Neural cell (in vitro differentiated cells): ENCODE data around the gene SNTA1. TPM values are rescaled to one million over a fixed set of nuclear protein-coding genes. Genes with fewer than 3 reads are reported as not detected.
"Not testable (repeated sequence)": the region's sequence is repeated elsewhere in the genome, so short reads cannot be mapped to it uniquely, and the experiment has no call there.

Experiments used
- H2AFZ ChIP-seq: fragments of 200-600, 300-800 bp; sonication (generic), shearing (Covaris generic); 2 replicates; pipeline ENCODE4 v1.6.0; 2014; ENCODE audit warnings: low read depth, mild to moderate bottlenecking, antibody characterized with exemption, low read length, moderate library complexity
- H3F3A ChIP-seq: fragments of 200-600 bp; shearing (Covaris generic); 2 replicates; pipeline ENCODE4 v1.6.1; 2016; ENCODE audit warnings: mild to moderate bottlenecking, moderate library complexity, mixed read lengths, antibody characterized with exemption, low read length; ENCODE audit not compliant: insufficient read depth, poor library complexity, severe bottlenecking
- H3K27ac ChIP-seq: fragments of 200-600, 300-800 bp; sonication (generic), shearing (Covaris generic); 2 replicates; pipeline ENCODE4 v1.5.1; 2014; ENCODE audit warnings: mild to moderate bottlenecking, low read length, moderate library complexity
- H3K27me3 ChIP-seq: fragments of 300-800, 200-600 bp; sonication (generic), shearing (Covaris generic); 2 replicates; pipeline ENCODE4 v1.6.0; 2014; ENCODE audit warnings: mild to moderate bottlenecking, low read depth, low read length, moderate library complexity; ENCODE audit not compliant: insufficient read depth
- H3K36me3 ChIP-seq: fragments of 300-800, 200-600 bp; sonication (generic), shearing (Covaris generic); 2 replicates; pipeline ENCODE4 v1.5.1; 2014; ENCODE audit warnings: mild to moderate bottlenecking, antibody characterized with exemption, low read length, moderate library complexity; ENCODE audit not compliant: insufficient read depth
- H3K4me2 ChIP-seq: fragments of 300-800, 200-600 bp; sonication (generic), shearing (Covaris generic); 2 replicates; pipeline ENCODE4 v1.6.0; 2014; ENCODE audit warnings: mild to moderate bottlenecking, low read length
- H3K4me3 ChIP-seq: fragments of 300-800, 200-600 bp; sonication (generic), shearing (Covaris generic); 2 replicates; pipeline ENCODE4 v1.5.1; 2014; ENCODE audit warnings: mild to moderate bottlenecking, low read length, moderate library complexity
- H3K79me2 ChIP-seq: fragments of 200-600 bp; shearing (Covaris generic); replicated peaks from 2 replicates; pipeline ENCODE4 v1.6.0; 2014; ENCODE audit warnings: mild to moderate bottlenecking, low read length, moderate library complexity; ENCODE audit not compliant: insufficient read depth
- H3K9ac ChIP-seq: fragments of 300-800, 200-600 bp; sonication (generic), shearing (Covaris generic); 2 replicates; pipeline ENCODE4 v1.6.1; 2016; ENCODE audit warnings: mild to moderate bottlenecking, low read length, mixed read lengths
- H3K9me2 ChIP-seq: fragments of 200-600 bp; shearing (Covaris generic); 2 replicates; pipeline ENCODE4 v1.6.1; 2016; ENCODE audit warnings: mild to moderate bottlenecking, low read length, mixed read lengths; ENCODE audit not compliant: insufficient read depth
- H3K9me3 ChIP-seq: fragments of 200-600, 300-800 bp; sonication (generic), shearing (Covaris generic); 2 replicates; pipeline ENCODE4 v1.6.1; 2016; ENCODE audit warnings: mild to moderate bottlenecking, mixed run types, low read length, moderate library complexity, mixed read lengths
- H4K20me1 ChIP-seq: fragments of 200-600 bp; shearing (Covaris generic); 2 replicates; pipeline ENCODE4 v1.6.1; 2016; ENCODE audit warnings: mild to moderate bottlenecking, mixed run types; ENCODE audit not compliant: insufficient read depth
- CTCF ChIP-seq: fragments of 450-650 bp; IDR thresholded peaks from 2 replicates; pipeline ENCODE4 v1.5.1; 2014; ENCODE audit warnings: antibody characterized with exemption, mild to moderate bottlenecking, moderate library complexity; ENCODE audit not compliant: poor library complexity, severe bottlenecking
- EP300 ChIP-seq: fragments of 450-650 bp; conservative IDR thresholded peaks from 2 replicates; pipeline ENCODE4 v1.6.1; 2014; ENCODE audit warnings: antibody characterized with exemption, mild to moderate bottlenecking, moderate library complexity; ENCODE audit not compliant: poor library complexity, severe bottlenecking
- EZH2 ChIP-seq: fragments of 200-600, 300-800 bp; shearing (Covaris generic), sonication (generic); IDR thresholded peaks from 2 replicates; pipeline ENCODE4 v1.6.1; 2014; ENCODE audit warnings: antibody characterized with exemption, low read length, borderline replicate concordance, mild to moderate bottlenecking; ENCODE audit not compliant: insufficient read depth, poor library complexity, severe bottlenecking
- MXI1 ChIP-seq: fragments of 450-650 bp; conservative IDR thresholded peaks from 2 replicates; pipeline ENCODE4 v1.6.1; 2014; ENCODE audit warnings: antibody characterized with exemption, mild to moderate bottlenecking; ENCODE audit not compliant: poor library complexity, severe bottlenecking
- POLR2AphosphoS5 ChIP-seq: IDR thresholded peaks from 2 replicates; pipeline ENCODE4 v1.6.1; 2012
- RAD21 ChIP-seq: fragments of 450-650 bp; conservative IDR thresholded peaks from 2 replicates; pipeline ENCODE4 v1.6.1; 2014; ENCODE audit warnings: antibody characterized with exemption, mild to moderate bottlenecking, moderate library complexity
- REST ChIP-seq: IDR thresholded peaks from 2 replicates; pipeline ENCODE4 v1.6.1; 2012; ENCODE audit warnings: borderline replicate concordance
- SMC3 ChIP-seq: fragments of 450-650 bp; conservative IDR thresholded peaks from 2 replicates; pipeline ENCODE4 v1.6.1; 2014; ENCODE audit warnings: antibody characterized with exemption, mild to moderate bottlenecking, moderate library complexity; ENCODE audit not compliant: poor library complexity
- TAF1 ChIP-seq: IDR thresholded peaks from 2 replicates; pipeline ENCODE4 v1.6.1; 2012; ENCODE audit warnings: low read depth
- polyA plus RNA-seq: library from polyadenylated mRNA; depleted of rRNA; stranded (reverse); fragments of >200 nt; gene quantifications from 2 replicates; pipeline ENCODE4 v1.2.3, GENCODE V29; 2014

The SNTA1 gene
- polyA plus RNA-seq, 1 donor from 2014 or later: 7.2 TPM

GRCh38 chr20:33431797-33432381, 11.7 kb downstream of the SNTA1 start:
- no peak overlapping the region for H2AFZ ChIP-seq
- H3K9me2 ChIP-seq: no peaks in the 10 kb centered on the region
- H3K4me3 ChIP-seq: no peak overlapping the region
- no peaks in the 10 kb centered on the region for H3K36me3 ChIP-seq
- no peaks in the 10 kb centered on the region for H3K9me3 ChIP-seq
- no peak for TF ChIP-seq TAF1
- TF ChIP-seq POLR2AphosphoS5: no peak
- TF ChIP-seq RAD21: no peak
- TF ChIP-seq EZH2: no peak
- no peak for TF ChIP-seq EP300
- TF ChIP-seq SMC3: no peak
- TF ChIP-seq REST: no peak
- TF ChIP-seq MXI1: no peak
- TF ChIP-seq CTCF: no peak
- H3K27ac ChIP-seq: no peak overlapping the region
- H3K79me2 ChIP-seq: no peaks in the 10 kb centered on the region
- H3K4me2 ChIP-seq: no peak overlapping the region
- H3K27me3 ChIP-seq: no peaks in the 10 kb centered on the region
- no peaks in the 10 kb centered on the region for H3F3A ChIP-seq
- no peak overlapping the region for H3K9ac ChIP-seq
- no peaks in the 10 kb centered on the region for H4K20me1 ChIP-seq

GRCh38 chr20:33423875-33424274, 19.7 kb downstream of the SNTA1 start:
- not testable (repeated sequence) for H3K27ac ChIP-seq, H2AFZ ChIP-seq, H3K4me3 ChIP-seq, H4K20me1 ChIP-seq, H3K27me3 ChIP-seq, H3K9ac ChIP-seq, H3K36me3 ChIP-seq, H3K79me2 ChIP-seq, H3F3A ChIP-seq, H3K9me2 ChIP-seq, H3K4me2 ChIP-seq, H3K9me3 ChIP-seq
